ENCODE results near the gene ZNF57. TPM values are rescaled to one million over a fixed set of nuclear protein-coding genes. Genes with fewer than 3 reads are reported as not detected.

The ZNF57 gene
- 1.6 to 2.7 TPM (median 2.2 TPM) in 5 replicates for total RNA-seq (2022; extraction: Qiagen RNA extraction; ENCODE audit: low read depth)

DNA sequence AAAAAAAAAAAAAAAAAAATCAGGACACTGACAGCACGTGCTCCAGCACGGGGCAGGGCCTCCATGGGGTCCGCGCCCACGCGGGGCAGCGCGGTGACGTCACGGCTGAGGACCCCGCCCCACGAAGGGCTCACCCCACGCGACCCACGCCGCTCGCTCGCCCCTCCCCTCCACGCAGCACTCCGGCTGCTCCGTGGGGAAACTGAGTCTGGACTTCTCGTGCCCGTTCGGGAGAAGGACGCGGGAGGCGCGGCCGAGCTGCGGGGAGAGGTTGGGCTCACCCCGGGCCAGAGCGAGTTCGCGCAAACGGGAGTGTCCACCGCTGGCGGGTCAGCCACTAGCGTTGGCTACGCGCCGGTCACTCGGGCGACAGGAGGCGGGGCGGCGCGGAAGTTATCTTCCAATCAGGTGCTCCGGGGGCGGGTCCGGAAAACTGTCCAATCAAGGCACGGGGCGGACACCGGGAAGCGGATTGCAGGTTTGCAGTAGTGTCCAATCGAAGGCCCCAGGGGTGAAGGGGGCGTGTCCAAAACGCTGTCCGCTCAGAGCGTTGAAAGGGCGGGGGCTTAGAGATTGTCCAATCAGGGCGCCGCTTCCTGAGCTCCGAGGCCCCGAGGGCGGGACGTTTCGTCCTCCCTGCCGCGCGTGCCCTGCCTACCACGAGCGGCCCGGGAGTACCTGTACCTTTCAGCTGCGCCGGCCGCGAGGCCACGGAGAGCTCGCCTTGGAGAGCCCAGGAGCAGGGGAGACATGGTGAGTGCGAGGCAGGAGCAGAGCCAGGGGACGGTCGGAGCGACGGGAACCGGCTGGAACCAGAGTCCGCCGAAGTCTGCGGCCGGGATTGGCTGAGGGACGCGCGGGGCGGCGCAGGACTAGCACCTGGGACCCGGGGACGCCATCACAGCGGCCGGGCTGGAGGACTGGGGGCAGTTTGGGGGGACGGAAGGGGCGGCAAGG is at the start of gene ZNF57:
ZNF57 (plus strand) TSS at position 633 of the 957 bp plus-strand sequence; CDS start at position 751, 118 bp downstream.

DNA sequence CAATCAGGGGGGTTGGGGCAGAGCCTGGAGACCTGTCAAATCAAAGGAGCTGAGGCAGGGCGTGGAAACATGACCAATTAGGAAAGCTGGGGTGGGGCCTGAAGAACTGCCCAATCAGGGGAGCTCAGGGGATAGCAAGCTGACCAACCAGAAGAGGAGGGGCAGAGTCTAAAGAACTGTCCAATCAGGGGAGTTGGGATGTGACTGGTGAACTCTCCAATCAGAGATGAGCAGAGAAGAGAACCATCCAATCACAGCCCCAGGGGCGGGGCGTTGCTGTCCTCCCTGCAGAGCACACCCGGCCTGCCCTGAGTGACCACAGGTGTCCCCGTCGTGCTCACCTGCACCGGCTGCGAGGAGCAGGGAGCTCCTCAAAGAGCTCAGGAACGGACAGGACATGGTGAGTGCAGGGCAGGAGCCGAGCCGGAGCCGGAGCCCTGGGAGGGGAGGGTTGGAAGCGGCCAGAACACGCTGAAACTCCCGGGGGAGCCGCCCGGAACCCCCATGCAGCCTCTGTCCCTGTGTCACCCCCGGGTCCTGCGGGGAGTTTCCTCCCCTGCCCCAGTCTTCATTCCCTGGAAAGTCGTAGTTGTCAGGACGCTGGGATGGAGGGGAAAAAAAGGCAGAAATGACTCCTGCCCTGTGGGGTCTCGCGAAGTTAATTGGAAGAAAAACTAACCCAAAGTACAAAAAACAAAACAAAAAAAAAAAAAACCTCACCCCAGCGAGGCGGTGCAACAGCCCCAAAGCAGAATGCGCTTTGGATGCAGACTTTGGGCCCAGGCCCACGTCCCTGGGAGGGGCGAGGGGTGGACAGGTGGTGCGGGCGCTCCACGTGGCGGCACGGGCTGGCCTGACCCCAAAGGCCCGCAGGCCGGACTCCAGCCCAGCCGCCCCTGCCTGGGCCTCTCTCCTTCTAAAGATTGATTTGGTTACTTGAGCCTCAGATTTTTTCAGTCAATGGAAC is 33.4 kb upstream of the ZNF57 start, which contains the start of gene ZNF556:
ZNF556 (plus strand) TSS at position 311 of the 967 bp plus-strand sequence; CDS start at position 398, 87 bp downstream.

DNA sequence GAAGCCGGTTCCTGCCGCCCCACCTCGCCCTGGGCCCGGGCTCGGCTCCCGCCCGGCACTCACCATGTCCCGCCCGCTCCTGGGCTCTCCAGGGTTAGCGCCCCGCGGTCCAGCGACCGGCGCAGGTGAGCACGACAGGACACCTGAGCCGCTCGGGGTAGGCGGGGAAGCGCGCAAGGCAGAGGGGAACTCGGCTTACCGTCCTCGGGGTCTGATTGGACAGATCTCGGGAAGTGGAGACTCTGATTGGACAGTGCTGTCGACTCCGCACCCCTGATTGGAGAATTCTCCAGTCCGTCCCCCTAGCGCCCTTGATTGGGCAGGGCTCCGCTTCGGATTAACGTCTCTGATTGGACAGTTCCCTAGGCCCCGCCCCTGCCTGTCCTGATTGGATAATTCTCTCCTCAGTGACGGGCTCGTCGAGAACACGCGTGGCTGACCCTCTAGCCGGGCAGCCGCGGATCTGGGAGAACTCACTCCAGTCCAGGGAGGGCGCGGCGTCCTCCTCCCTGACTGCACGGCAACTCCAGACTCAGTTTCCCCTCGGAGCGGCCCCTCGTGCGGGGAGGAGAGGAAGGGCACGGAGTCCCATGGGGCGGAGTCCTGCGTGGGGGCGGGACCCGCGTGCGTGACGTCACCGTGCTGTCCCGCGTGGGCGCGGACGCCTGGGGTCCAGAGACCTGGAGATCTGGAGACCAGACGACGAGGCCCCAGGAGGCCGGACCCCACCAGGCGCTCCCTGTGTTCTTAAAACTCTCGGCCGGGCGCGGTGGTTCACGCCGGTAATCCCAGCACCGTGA is 44.2 kb downstream of the ZNF57 start, which contains the start of gene ZNF77:
ZNF77 (minus strand) TSS at position 197 of the 800 bp plus-strand sequence; CDS start at position 66, 131 bp downstream.

Other genes starting within 250 kb of the ZNF57 start
- 0.02 to 0.09 TPM (median 0.07 TPM) in 4 of 5 replicates, not detected in the other for gene GNG7, start 198.2 kb upstream of the ZNF57 start, total RNA-seq (2022; extraction: Qiagen RNA extraction; ENCODE audit: low read depth)
- 3.5 to 4.3 TPM (median 4.1 TPM) in 5 replicates for gene DIRAS1, start 179.6 kb upstream of the ZNF57 start, total RNA-seq (2022; extraction: Qiagen RNA extraction; ENCODE audit: low read depth)
- gene SLC39A3, start 160.9 kb upstream of the ZNF57 start, total RNA-seq (2022; extraction: Qiagen RNA extraction; ENCODE audit: low read depth) = 24.0 to 31.6 TPM (median 29.6 TPM) in 5 replicates
- gene SGTA, start 117.7 kb upstream of the ZNF57 start, total RNA-seq (2022; extraction: Qiagen RNA extraction; ENCODE audit: low read depth) = 58.5 to 83.0 TPM (median 72.7 TPM) in 5 replicates
- 84.8 to 111 TPM (median 96.4 TPM) in 5 replicates for gene THOP1, start 115.4 kb upstream of the ZNF57 start, total RNA-seq (2022; extraction: Qiagen RNA extraction; ENCODE audit: low read depth)
- gene ZNF554, start 81.1 kb upstream of the ZNF57 start, total RNA-seq (2022; extraction: Qiagen RNA extraction; ENCODE audit: low read depth) = 0.55 to 1.1 TPM (median 1.0 TPM) in 5 replicates
- gene ZNF555, start 59.5 kb upstream of the ZNF57 start, total RNA-seq (2022; extraction: Qiagen RNA extraction; ENCODE audit: low read depth) = 2.2 to 2.3 TPM (median 2.3 TPM) in 5 replicates
- 0.07 to 0.21 TPM in 2 of 5 replicates, not detected in the others for gene ZNF556, start 33.6 kb upstream of the ZNF57 start, total RNA-seq (2022; extraction: Qiagen RNA extraction; ENCODE audit: low read depth)
- 1.3 to 2.4 TPM (median 1.8 TPM) in 5 replicates for gene ZNF77, start 44.0 kb downstream of the ZNF57 start, total RNA-seq (2022; extraction: Qiagen RNA extraction; ENCODE audit: low read depth)
- 4.1 to 6.1 TPM (median 5.0 TPM) in 5 replicates for gene TLE6, start 76.6 kb downstream of the ZNF57 start, total RNA-seq (2022; extraction: Qiagen RNA extraction; ENCODE audit: low read depth)
- gene TLE2, start 128.4 kb downstream of the ZNF57 start, total RNA-seq (2022; extraction: Qiagen RNA extraction; ENCODE audit: low read depth) = 2.2 to 3.3 TPM (median 2.5 TPM) in 5 replicates
- gene TLE5, start 161.6 kb downstream of the ZNF57 start, total RNA-seq (2022; extraction: Qiagen RNA extraction; ENCODE audit: low read depth) = 189 to 253 TPM (median 225 TPM) in 5 replicates
- 31.5 to 36.8 TPM (median 33.2 TPM) in 5 replicates for gene GNA11, start 193.4 kb downstream of the ZNF57 start, total RNA-seq (2022; extraction: Qiagen RNA extraction; ENCODE audit: low read depth)
- 0.08 to 0.11 TPM (median 0.09 TPM) in 4 of 5 replicates, not detected in the other for gene GNA15, start 235.1 kb downstream of the ZNF57 start, total RNA-seq (2022; extraction: Qiagen RNA extraction; ENCODE audit: low read depth)